SJCRH30 (cell line): ENCODE results near the gene MXRA8. TPM values are rescaled to one million over a fixed set of nuclear protein-coding genes. Genes with fewer than 3 reads are reported as not detected.

ENCODE experiments used
- DNase-seq, 2 experiments: peaks; one replicate each; pipeline ENCODE4 v3.0.0-alpha.2; 2015 to 2020
- H3K27ac ChIP-seq: fragments of 250-450 bp; sonication (Bioruptor Pico); 2 replicates; pipeline ENCODE4 v1.5.1; 2020; ENCODE audit warnings: mild to moderate bottlenecking, moderate library complexity
- H3K27me3 ChIP-seq: fragments of 250-450 bp; sonication (Bioruptor Pico); 2 replicates; pipeline ENCODE4 v1.5.1; 2020; ENCODE audit warnings: mild to moderate bottlenecking, moderate library complexity
- H3K36me3 ChIP-seq: fragments of 250-450 bp; sonication (Bioruptor Pico); 2 replicates; pipeline ENCODE4 v1.5.1; 2020; ENCODE audit warnings: mild to moderate bottlenecking, moderate library complexity
- H3K4me1 ChIP-seq: fragments of 250-450 bp; sonication (Bioruptor Pico); 2 replicates; pipeline ENCODE4 v1.5.1; 2020; ENCODE audit warnings: mild to moderate bottlenecking, moderate library complexity
- H3K4me3 ChIP-seq: fragments of 250-450 bp; sonication (Bioruptor Pico); 2 replicates; pipeline ENCODE4 v1.5.1; 2020; ENCODE audit warnings: mild to moderate bottlenecking, moderate library complexity
- H3K9me3 ChIP-seq: fragments of 250-450 bp; sonication (Bioruptor Pico); replicated peaks from 2 replicates; pipeline ENCODE4 v1.5.1; 2020; ENCODE audit warnings: mild to moderate bottlenecking, moderate library complexity
- total RNA-seq: library from RNA; depleted of rRNA; stranded (reverse); fragments of >200 nt; shearing (Covaris generic); gene quantifications from 2 replicates; pipeline ENCODE4 v1.2.3, GENCODE V29; 2014

Gene MXRA8
- total RNA-seq, 1 experiment from 2014 or later, result 13.8 TPM

GRCh38 chr1:1365875-1366698 lies 7.7 kb upstream of the MXRA8 start:
- no peaks in the 10 kb centered on the region for H3K27me3 ChIP-seq
- H3K27ac ChIP-seq, result no peak overlapping the region
- H3K4me3 ChIP-seq, result no peak overlapping the region
- peaks cover 13% of the 10 kb centered on the region for H3K9me3 ChIP-seq
- H3K4me1 ChIP-seq, result peaks cover 7% of the 10 kb centered on the region
- no peak for DNase-seq
- H3K36me3 ChIP-seq, result 0 out of 2 replicates have a peak, but pooled peaks cover 4% of the 10 kb centered on the region

- peaks cover 19% of the 10 kb centered on the region for H3K4me1 ChIP-seq
- no peak overlapping the region for H3K27ac ChIP-seq
- H3K4me3 ChIP-seq, result no peak overlapping the region
- peak in 1 of 2 experiments; percentile 37 for DNase-seq
- H3K9me3 ChIP-seq, result peaks cover 13% of the 10 kb centered on the region
- H3K27me3 ChIP-seq, result no peaks in the 10 kb centered on the region
- 0 out of 2 replicates have a peak, but pooled peaks cover 2% of the 10 kb centered on the region for H3K36me3 ChIP-seq
These were observed 5.9 kb upstream of the MXRA8 start for GRCh38 chr1:1364266-1364665.

- Histone ChIP-seq H3K4me3 (no peak overlapping the region), H3K27me3 (no peaks in the 10 kb centered on the region)
- peak; percentile 71 to 74 for DNase-seq
These were observed 3.6 kb upstream of the MXRA8 start for GRCh38 chr1:1361982-1362423.

GRCh38 chr1:1361233-1361981 lies 3.1 kb upstream of the MXRA8 start:
- peaks cover 6% of the 10 kb centered on the region for H3K9me3 ChIP-seq
- peak in 1 of 2 experiments; percentile 9 for DNase-seq
- H3K36me3 ChIP-seq, result 0 out of 2 replicates have a peak, but pooled peaks cover 2% of the 10 kb centered on the region
- H3K4me3 ChIP-seq, result no peak overlapping the region
- no peak overlapping the region; the same call in 1 of the 2 replicates for H3K27ac ChIP-seq
- no peaks in the 10 kb centered on the region for H3K27me3 ChIP-seq
- peaks cover 30% of the 10 kb centered on the region for H3K4me1 ChIP-seq

More at GRCh38 chr1:1361982-1362423, 3.6 kb upstream of the MXRA8 start:
- Histone ChIP-seq H3K4me1 (peaks cover 30% of the 10 kb centered on the region), H3K27ac (no peak overlapping the region), H3K9me3 (peaks cover 9% of the 10 kb centered on the region), H3K36me3 (0 out of 2 replicates have a peak, but pooled peaks cover 2% of the 10 kb centered on the region)

- no peaks in the 10 kb centered on the region for H3K36me3 ChIP-seq
- peaks cover 30% of the 10 kb centered on the region for H3K4me1 ChIP-seq
- no peaks in the 10 kb centered on the region for H3K27me3 ChIP-seq
- peak; percentile 79 to 85 for DNase-seq
- peak overlapping the region; percentile 87 for H3K27ac ChIP-seq
- H3K9me3 ChIP-seq, result 0 out of 2 replicates have a peak, but pooled peaks cover under 1% of the 10 kb centered on the region
- H3K4me3 ChIP-seq, result no peak overlapping the region
These were observed 2.3 kb upstream of the MXRA8 start for GRCh38 chr1:1360506-1361169.

- no peaks in the 10 kb centered on the region for H3K9me3 ChIP-seq
- no peaks in the 10 kb centered on the region for H3K36me3 ChIP-seq
- DNase-seq, result peak; percentile 78 to 83
- 0 out of 2 replicates have a peak overlapping the region, but pooled peaks have one; percentile 1 for H3K4me3 ChIP-seq
- no peaks in the 10 kb centered on the region for H3K27me3 ChIP-seq
- peak overlapping the region; percentile 87 for H3K27ac ChIP-seq
- peaks cover 30% of the 10 kb centered on the region for H3K4me1 ChIP-seq
These were observed 1.5 kb upstream of the MXRA8 start for GRCh38 chr1:1359664-1360468.

GRCh38 chr1:1359308-1359663 lies 931 bp upstream of the MXRA8 start:
- peak in 1 of 2 experiments; percentile 60 for DNase-seq
- Histone ChIP-seq H3K4me3 (no peak overlapping the region), H3K4me1 (peaks cover 30% of the 10 kb centered on the region)

GRCh38 chr1:1357871-1358432 lies 403 bp downstream of the MXRA8 start:
- Histone ChIP-seq H3K27ac (peak overlapping the region; percentile 87; the same call in 1 of the 2 replicates), H3K4me3 (peak overlapping the region; percentile 52), H3K4me1 (peaks cover 38% of the 10 kb centered on the region), H3K36me3 (no peaks in the 10 kb centered on the region), H3K27me3 (no peaks in the 10 kb centered on the region), H3K9me3 (no peaks in the 10 kb centered on the region)
- peak in 1 of 2 experiments; percentile 43 for DNase-seq

More at GRCh38 chr1:1359308-1359663, 931 bp upstream of the MXRA8 start:
- Histone ChIP-seq H3K36me3 (no peaks in the 10 kb centered on the region), H3K9me3 (no peaks in the 10 kb centered on the region), H3K27me3 (no peaks in the 10 kb centered on the region), H3K27ac (peak overlapping the region; percentile 87)

- no peak for DNase-seq
- Histone ChIP-seq H3K27ac (no peak overlapping the region), H3K36me3 (no peaks in the 10 kb centered on the region), H3K4me1 (peaks cover 49% of the 10 kb centered on the region), H3K4me3 (peak overlapping the region; percentile 52), H3K27me3 (no peaks in the 10 kb centered on the region), H3K9me3 (no peaks in the 10 kb centered on the region)
These were observed 1.5 kb downstream of the MXRA8 start for GRCh38 chr1:1356796-1357401.

- no peaks in the 10 kb centered on the region for H3K36me3 ChIP-seq
- no peak for DNase-seq
- H3K4me1 ChIP-seq, result peaks cover 54% of the 10 kb centered on the region
- H3K27me3 ChIP-seq, result no peaks in the 10 kb centered on the region
- no peaks in the 10 kb centered on the region for H3K9me3 ChIP-seq
- H3K27ac ChIP-seq, result no peak overlapping the region
- no peak overlapping the region for H3K4me3 ChIP-seq
These were observed 2.1 kb downstream of the MXRA8 start for GRCh38 chr1:1356166-1356795.

- H3K36me3 ChIP-seq, result no peaks in the 10 kb centered on the region
- no peak for DNase-seq
- H3K4me1 ChIP-seq, result peaks cover 46% of the 10 kb centered on the region
- no peaks in the 10 kb centered on the region for H3K9me3 ChIP-seq
- H3K27me3 ChIP-seq, result no peaks in the 10 kb centered on the region
- no peak overlapping the region for H3K4me3 ChIP-seq
- no peak overlapping the region for H3K27ac ChIP-seq
These were observed 2.9 kb downstream of the MXRA8 start for GRCh38 chr1:1355416-1355815.

GRCh38 chr1:1354271-1355247 lies 3.8 kb downstream of the MXRA8 start:
- Histone ChIP-seq H3K4me3 (no peak overlapping the region), H3K27ac (no peak overlapping the region), H3K9me3 (no peaks in the 10 kb centered on the region), H3K36me3 (no peaks in the 10 kb centered on the region), H3K27me3 (no peaks in the 10 kb centered on the region), H3K4me1 (peaks cover 38% of the 10 kb centered on the region)
- DNase-seq, result no peak
